HG02870 (cell line): ENCODE results near the gene OR4K17.
"Not testable (repeated sequence)": the region's sequence is repeated elsewhere in the genome, so short reads cannot be mapped to it uniquely, and the experiment has no call there.

ENCODE experiments used
- ATAC-seq: cut with Tn5 transposase; IDR thresholded peaks from one replicate; pipeline ENCODE4 v1.9.1; 2021; ENCODE audit warnings: mild to moderate bottlenecking, moderate library complexity; ENCODE audit not compliant: unreplicated experiment

The OR4K17 gene, protein sequence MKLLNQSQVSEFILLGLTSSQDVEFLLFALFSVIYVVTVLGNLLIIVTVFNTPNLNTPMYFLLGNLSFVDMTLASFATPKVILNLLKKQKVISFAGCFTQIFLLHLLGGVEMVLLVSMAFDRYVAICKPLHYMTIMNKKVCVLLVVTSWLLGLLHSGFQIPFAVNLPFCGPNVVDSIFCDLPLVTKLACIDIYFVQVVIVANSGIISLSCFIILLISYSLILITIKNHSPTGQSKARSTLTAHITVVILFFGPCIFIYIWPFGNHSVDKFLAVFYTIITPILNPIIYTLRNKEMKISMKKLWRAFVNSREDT

DNA sequence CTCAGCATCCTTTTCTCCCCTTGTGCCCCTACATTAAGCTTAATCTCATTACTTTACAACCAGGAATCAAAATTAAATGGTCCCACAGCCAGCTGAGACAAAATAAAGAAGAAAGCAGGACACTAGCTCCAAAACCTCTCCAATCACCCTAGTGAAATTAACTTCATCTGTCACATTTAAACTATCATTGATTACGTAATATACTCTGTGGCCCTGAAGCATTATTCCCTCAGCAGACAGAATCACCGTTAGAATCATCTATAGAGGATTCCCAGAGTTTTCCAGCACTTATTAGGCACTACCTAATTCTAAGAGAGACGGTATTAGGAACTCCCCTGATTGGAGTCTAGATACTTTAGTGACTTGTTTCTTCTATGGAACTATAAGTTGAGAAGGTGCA lies at the start of gene OR4K17:
Gene OR4K17, plus strand, starts transcription at position 302 of the 400 bp plus-strand sequence. CDS start 6,761 bp downstream, outside the sequence.
- no peak for ATAC-seq

DNA sequence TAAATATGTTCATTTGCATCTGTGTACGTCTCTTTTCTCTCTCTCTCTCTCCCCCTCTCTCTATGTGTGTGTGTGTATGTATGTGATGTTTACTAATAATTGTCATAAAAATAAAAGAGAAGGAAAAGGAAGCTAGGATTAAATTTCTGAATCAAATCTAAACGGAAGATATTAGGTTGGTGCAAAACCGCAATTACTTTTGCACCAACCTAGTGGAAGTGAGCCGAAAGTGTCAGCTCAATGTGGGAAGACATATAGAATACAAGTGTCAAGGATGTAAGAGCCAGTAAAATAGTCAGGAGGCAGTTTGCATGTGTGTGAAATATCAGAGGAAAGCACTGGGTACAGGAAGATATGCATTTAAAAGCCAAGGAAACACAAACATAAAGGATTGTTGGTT lies 18.5 kb upstream of the OR4K17 start:
- ATAC-seq = no peak

DNA sequence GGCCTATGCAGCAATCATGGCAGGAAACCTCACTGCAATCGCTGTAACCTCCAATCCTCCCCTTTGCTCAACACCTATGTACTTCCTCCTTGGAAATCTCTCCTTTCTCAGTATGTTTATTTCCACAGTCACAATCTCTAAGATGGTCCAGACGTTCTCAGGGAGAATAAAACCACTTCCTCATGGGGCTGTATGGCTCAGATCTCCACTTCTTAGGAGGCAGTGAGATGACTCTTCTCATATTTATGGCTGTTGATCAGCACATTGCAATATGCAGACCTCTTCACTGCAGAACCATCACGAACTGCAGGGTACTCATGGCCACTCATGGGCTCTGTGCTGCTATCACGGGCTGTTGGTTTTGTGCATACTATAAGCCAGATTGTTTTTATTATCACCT lies 17.1 kb upstream of the OR4K17 start:
- ATAC-seq = no peak

DNA sequence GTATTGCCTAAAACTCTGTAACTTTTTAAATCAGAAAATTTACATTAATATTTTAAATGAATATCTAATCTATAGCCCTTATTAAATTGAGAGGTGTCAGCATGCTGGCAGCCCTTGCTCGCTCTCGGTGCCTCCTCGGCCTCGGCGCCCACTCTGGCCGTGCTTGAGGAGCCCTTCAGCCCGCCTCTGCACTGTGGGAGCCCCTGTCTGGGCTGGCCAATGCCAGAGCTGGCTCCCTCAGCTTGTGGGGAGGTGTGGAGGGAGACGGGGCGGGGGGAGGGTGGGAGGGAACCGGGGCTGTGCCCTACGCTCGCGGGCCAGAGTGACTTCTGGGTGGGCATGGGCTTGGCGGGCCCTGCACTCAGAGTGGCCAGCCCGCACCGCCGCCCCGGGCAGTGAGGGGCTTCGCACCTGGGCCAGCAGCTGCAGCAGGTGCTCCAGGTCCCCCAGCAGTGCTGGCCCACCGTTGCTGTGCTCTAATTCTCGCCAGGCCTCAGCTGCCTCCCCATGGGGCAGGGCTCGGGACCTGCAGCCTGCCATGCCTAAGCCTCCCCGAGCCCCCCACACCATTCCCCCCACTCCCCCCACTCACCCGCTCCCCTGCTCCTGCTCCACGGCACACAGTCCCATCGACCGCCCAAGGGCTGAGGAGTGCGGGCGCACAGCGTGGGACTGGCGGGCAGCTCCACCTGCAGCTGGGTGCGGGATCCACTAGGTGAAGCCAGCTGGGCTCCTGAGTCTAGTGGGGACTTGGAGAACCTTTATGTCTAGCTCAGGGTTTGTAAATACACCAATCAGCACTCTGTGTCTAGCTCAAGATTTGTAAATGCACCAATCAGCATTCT lies 11.4 kb upstream of the OR4K17 start:
- not testable (repeated sequence) for ATAC-seq

DNA sequence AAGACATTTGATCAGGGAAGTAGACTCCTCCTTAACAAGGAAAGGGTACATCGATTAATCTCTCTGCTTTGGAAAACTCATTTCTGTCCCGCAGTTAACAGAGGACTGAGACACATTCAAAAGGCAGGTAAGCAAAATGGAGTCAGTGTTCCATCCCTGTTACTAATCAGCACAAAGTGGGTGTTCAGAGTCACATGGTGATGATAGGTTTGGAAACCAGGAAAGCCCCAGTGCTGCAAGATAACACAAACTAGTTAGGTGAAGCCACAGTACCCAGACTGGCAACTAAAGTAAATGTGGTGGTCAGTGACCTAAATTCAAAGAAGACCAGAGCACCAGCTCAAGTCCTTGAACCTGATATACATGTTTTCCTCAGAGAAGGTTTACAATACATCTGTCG lies 1.8 kb downstream of the OR4K17 start:
- no peak for ATAC-seq

DNA sequence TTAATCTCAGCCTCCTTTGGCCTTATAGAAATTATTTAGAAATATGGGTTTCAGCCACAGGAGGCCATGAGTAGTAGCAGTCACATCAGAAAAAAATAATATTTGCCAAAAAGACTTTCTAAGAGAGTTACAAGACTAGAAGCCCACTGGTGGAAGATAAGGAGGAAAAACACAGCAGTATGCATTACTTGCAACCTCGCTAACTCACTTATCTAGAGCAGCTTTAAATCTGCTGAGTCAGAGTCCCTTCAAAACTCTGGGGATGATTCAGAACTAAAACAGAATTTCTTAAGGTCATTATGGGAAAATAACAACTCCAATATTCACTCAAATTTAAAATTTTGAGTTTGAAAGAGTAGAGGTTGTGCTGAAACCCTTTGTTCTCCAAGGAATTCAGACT lies 6.2 kb downstream of the OR4K17 start:
- ATAC-seq = no peak

DNA sequence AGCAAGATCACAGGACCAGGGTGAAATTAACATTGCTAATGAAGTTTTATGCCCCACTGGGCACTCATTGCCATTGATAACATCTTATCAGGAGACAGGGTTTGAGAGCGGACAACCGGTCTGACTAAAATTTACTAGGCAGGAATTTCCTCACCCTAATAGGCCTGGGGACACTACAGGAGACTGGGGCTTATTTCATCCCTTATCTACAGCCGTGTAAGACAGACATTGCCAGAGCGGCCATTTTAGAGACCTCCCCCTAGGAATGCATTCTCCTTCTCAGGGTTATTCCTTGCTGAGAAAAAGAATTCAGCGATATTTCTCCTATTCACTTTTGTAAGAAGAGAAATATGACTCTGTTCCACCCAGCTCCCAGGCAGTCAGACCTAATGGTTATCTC lies 8.3 kb downstream of the OR4K17 start:
- no peak for ATAC-seq

DNA sequence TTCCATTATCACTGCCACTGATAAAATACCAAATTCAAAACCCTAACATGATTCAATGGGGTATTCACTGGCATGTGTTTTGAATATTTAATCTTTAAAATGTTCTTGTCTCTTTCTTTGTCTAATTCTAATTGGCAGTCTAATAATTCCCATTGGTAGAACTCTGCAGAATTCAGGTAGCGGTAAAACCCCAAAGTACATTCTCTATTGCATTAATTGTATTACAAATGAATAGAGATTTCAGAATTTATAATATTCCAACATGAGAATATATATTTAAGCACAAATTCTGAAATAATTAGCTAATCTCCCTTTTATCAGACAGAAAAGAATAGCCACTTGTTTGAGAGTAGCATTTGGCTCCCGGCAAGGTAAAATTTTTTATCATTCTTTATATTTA lies 28.0 kb downstream of the OR4K17 start, which contains the start of gene OR4N5:
Gene OR4N5, plus strand, starts transcription at position 301 of the 400 bp plus-strand sequence. CDS start 4,916 bp downstream, outside the sequence.
- ATAC-seq = no peak

DNA sequence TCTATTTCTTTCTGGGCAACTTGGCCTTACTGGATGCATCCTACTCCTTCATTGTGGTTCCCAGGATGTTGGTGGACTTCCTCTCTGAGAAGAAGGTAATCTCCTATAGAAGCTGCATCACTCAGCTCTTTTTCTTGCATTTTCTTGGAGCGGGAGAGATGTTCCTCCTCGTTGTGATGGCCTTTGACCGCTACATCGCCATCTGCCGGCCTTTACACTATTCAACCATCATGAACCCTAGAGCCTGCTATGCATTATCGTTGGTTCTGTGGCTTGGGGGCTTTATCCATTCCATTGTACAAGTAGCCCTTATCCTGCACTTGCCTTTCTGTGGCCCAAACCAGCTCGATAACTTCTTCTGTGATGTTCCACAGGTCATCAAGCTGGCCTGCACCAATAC lies 33.4 kb downstream of the OR4K17 start:
- ATAC-seq = no peak

DNA sequence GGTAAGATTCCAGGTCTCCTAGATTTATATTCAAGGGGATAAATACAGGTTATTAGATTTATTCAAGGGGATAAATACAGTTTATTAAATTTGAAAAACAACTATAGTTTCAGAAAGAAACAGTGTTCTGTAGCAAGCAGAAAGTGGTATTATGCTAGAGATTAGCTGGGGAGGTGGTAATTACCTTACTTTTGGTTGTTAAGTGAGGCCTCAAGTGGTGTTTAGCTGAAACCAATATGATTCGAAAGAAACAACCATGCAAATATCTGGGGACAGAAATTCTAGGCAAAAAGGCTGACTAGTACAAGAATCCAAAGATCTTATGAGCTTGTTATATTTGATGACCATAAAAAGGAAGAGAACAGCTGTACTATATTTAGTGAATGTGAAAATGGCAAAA lies 34.3 kb downstream of the OR4K17 start:
- ATAC-seq = no peak

DNA sequence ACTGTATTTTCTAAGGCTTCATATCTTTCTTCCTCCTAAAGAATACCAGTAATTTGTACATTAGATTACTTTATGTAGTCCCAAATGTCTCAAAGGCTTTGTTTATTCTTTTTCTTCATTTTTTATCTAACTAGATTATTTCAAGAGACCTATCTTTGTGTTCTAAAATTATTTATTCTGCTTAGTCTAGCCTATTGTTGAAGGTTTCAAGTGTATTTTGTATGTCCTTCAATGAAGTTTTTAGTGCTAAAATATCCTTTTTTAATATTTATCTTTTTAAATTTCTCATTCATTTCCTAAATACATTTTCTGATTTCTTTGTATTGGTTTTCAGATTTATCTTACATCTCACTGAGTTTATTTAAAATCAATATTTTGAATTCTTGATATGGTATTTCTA lies 53.9 kb downstream of the OR4K17 start:
- no peak for ATAC-seq

DNA sequence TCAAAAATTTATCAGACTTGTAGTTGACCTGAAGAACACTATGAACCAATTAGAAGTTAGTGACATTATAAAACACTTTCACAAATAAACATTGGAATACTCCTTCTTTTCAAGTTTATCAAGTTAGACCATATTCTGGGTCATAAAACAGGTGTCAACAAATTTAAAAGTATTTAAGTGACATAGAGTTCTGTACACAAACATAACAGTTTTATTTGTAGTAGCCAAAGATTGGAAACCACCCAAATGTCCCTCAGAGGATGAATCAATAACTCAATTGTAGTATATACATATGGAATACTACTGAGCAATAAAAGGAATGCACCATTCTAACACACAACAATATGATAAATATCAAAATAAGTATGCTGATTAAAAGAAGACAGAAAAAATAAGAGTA lies 56.6 kb downstream of the OR4K17 start:
- no peak for ATAC-seq

DNA sequence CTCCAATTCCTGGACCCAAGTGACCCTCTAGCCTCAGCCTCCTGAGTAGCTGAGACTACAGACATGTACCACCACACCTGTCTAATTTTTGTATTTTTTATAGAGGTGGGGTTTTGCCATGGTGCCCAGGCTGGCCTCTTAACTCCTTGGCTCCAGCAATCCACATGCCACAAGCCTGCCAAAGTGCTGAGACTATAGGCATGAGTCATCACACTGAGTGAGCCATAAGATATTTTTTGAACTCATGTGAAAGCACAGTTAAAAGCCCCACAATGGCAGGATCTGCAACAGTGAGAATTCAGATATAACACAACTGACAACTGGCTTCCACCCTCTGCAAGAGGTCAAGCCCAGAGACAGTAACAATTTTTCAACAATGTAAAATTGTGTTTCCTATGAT lies 59.3 kb downstream of the OR4K17 start:
- ATAC-seq = not testable (repeated sequence)
